B cell (primary cell): ENCODE data around the gene AQP4.

Source experiments
- CTCF ChIP-seq: fragments of 200-600 bp; IDR thresholded peaks from one replicate; pipeline ENCODE4 v1.8.0; 2022; ENCODE audit warnings: antibody characterized with exemption, mild to moderate bottlenecking
- EZH2 ChIP-seq: IDR thresholded peaks from 2 replicates; pipeline ENCODE4 v1.6.1; 2012; ENCODE audit warnings: borderline replicate concordance, low read depth, mild to moderate bottlenecking, moderate library complexity, low read length; ENCODE audit not compliant: insufficient read depth, poor library complexity, severe bottlenecking

- no peak for TF ChIP-seq CTCF
- no peak for TF ChIP-seq EZH2
These were observed 44.3 kb downstream of the AQP4 start for GRCh38 chr18:26821181-26821580.
